Measurements from ENCODE around the gene OR2J1.
"Not testable (repeated sequence)": the region's sequence is repeated elsewhere in the genome, so short reads cannot be mapped to it uniquely, and the experiment has no call there.

The OR2J1 gene

DNA sequence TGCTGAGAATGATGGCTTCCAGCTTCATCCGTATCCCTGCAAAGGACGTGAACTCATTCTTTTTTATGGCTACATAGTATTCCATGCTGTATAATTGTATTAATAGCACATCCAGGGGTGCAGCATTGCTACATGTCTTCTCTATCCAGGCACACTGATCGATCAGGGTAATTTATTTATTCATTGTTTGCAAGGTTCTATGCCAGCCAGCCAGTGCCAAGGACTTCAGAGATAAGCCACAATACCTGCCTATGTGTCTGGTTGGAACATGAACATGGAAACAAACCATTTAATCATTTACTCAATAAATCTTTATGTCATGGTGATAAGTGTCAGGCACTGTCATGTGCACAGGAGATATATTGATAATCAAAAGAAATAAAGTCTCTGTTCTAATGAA, 6.3 kb upstream of the OR2J1 start:
- TF ChIP-seq, protein P1, sequence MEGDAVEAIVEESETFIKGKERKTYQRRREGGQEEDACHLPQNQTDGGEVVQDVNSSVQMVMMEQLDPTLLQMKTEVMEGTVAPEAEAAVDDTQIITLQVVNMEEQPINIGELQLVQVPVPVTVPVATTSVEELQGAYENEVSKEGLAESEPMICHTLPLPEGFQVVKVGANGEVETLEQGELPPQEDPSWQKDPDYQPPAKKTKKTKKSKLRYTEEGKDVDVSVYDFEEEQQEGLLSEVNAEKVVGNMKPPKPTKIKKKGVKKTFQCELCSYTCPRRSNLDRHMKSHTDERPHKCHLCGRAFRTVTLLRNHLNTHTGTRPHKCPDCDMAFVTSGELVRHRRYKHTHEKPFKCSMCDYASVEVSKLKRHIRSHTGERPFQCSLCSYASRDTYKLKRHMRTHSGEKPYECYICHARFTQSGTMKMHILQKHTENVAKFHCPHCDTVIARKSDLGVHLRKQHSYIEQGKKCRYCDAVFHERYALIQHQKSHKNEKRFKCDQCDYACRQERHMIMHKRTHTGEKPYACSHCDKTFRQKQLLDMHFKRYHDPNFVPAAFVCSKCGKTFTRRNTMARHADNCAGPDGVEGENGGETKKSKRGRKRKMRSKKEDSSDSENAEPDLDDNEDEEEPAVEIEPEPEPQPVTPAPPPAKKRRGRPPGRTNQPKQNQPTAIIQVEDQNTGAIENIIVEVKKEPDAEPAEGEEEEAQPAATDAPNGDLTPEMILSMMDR (conservative IDR thresholded peaks at IDR 0.05; ENCODE audit: low read length): no peak
- no peak for DNase-seq (ENCODE audit: low read depth)
- no peak overlapping the region for H3K4me3 ChIP-seq (ENCODE audit: low read length)

DNA sequence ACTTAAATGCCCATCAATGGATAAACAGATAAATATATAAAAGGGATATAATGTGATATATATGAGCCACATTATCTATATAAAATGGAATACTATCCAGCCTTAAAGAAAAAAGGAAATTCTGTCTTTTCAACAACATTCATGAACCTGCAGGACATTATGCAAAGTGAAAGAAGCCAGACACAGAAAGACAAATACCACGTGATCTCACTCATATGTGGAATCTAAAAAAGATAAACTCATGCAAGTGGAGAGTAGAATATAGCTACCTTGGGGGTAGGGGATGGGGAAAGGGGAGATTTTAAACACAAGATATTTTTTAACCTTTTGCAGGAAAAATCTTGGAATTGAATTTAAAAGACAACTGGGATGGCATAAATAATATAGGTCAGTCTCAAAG, 1.5 kb upstream of the OR2J1 start:
- TF ChIP-seq, protein P1 (conservative IDR thresholded peaks at IDR 0.05; ENCODE audit: low read length): no peak

GRCh38 chr6:29107758-29108157, 8.5 kb downstream of the OR2J1 start, which contains the start of gene OR2J3:
Gene OR2J3 (plus strand): TSS chr6:29108058. CDS start chr6:29111891, 3,833 bp downstream.
- no peak within 1 kb of the TSS for H3K4me3 ChIP-seq (ENCODE audit: low read length)
- no peak for DNase-seq (ENCODE audit: low read depth)
- TF ChIP-seq, protein P1 (conservative IDR thresholded peaks at IDR 0.05; ENCODE audit: low read length): no peak

More for the DNA sequence above, 1.5 kb upstream of the OR2J1 start:
- no peak overlapping the region for H3K4me3 ChIP-seq (ENCODE audit: low read length)
- no peak for DNase-seq (ENCODE audit: low read depth)

GRCh38 chr6:29112135-29112534, 12.8 kb downstream of the OR2J1 start:
- TF ChIP-seq, protein P1 (conservative IDR thresholded peaks at IDR 0.05; ENCODE audit: low read length): no peak
- no peak for DNase-seq (ENCODE audit: low read depth)
- no peak overlapping the region for H3K4me3 ChIP-seq (ENCODE audit: low read length)

DNA sequence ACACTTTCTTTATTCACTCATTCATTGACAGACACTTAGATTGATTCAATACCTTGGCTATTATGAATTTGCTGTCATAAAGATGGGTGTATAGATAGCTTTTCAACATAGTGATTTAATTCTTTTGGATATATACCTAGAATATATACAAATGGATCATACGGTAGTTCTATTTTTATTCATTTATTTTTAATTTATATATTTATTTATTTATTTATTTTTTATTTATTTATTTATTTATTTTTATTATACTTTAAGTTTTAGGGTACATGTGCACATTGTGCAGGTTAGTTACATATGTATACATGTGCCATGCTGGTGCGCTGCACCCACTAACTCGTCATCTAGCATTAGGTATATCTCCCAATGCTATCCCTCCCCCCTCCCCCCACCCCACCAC, 15.7 kb downstream of the OR2J1 start:
- not testable (repeated sequence) for H3K4me3 ChIP-seq (ENCODE audit: low read length); DNase-seq (ENCODE audit: low read depth)

- TF ChIP-seq, protein P1 (conservative IDR thresholded peaks at IDR 0.05; ENCODE audit: low read length): no peak
- no peak for DNase-seq (ENCODE audit: low read depth)
- no peak overlapping the region for H3K4me3 ChIP-seq (ENCODE audit: low read length)
Observed at GRCh38 chr6:29129326-29130012, 30.2 kb downstream of the OR2J1 start.

GRCh38 chr6:29130644-29131043, 31.4 kb downstream of the OR2J1 start:
- TF ChIP-seq, protein P1 (conservative IDR thresholded peaks at IDR 0.05; ENCODE audit: low read length): no peak
- DNase-seq (ENCODE audit: low read depth): no peak

More at GRCh38 chr6:29130644-29131043, 31.4 kb downstream of the OR2J1 start:
- H3K4me3 ChIP-seq (ENCODE audit: low read length): no peak overlapping the region
